Transverse colon (tissue), 4 donors: Measurements from ENCODE around the gene DNLZ.

Experiments
- CTCF ChIP-seq, 5 experiments: fragments of 200-600 bp in 3 of 5; fragments of 450-650 bp in 2 of 5; sonication (generic) in 3 of 5; IDR thresholded peaks; 1 replicate in 2 of 5; 2 replicates in 3 of 5; pipeline ENCODE4 v1.5.1; 2016 to 2017; ENCODE audit warnings: antibody characterized with exemption in 5 of 5, inconsistent platforms in 3 of 5, mild to moderate bottlenecking in 2 of 5, moderate library complexity in 1 of 5
- EP300 ChIP-seq: sonication (generic); formaldehyde crosslinking; IDR thresholded peaks from one replicate; pipeline ENCODE4 v1.6.1; 2017; ENCODE audit warnings: antibody characterized with exemption, low read depth
- POLR2AphosphoS5 ChIP-seq, 3 donors: sonication (generic); formaldehyde crosslinking; IDR thresholded peaks; one replicate each; pipeline ENCODE4 v1.6.1; 2016; ENCODE audit warnings: antibody characterized with exemption in 3 of 3

- TF ChIP-seq POLR2AphosphoS5 (IDR thresholded peaks at IDR 0.05) = no peak
- TF ChIP-seq CTCF (IDR thresholded peaks at IDR 0.05) = no peak
- no peak for TF ChIP-seq EP300
Measured at GRCh38 chr9:136324501-136325300, 38.8 kb downstream of the DNLZ start.
